ENCODE data around the gene MARCHF10. TPM values are rescaled to one million over a fixed set of nuclear protein-coding genes. Genes with fewer than 3 reads are reported as not detected.

MARCHF10 gene
- total and polyA plus RNA-seq, 2 donors, result 0.14 to 1.1 TPM

GRCh38 chr17:62676231-62676943 is 131.7 kb downstream of the MARCHF10 start:
- WGBS, result 97% methylated on average over 16 of the region's 16 CpGs
- peaks cover 0 to 5% of the 10 kb centered on the region in 2 donors for H3K36me3 ChIP-seq (ENCODE audit: control insufficient read depth in 2 of 2, insufficient read depth in 2 of 2, low read length in 1 of 2)
- H3K27ac ChIP-seq (ENCODE audit: low read depth in 1 of 2, low read length in 1 of 2), result no peak overlapping the region
- H3K9me3 ChIP-seq (ENCODE audit: control insufficient read depth in 2 of 2, insufficient read depth in 1 of 2, low read length in 1 of 2), result peaks cover 0 to 3% of the 10 kb centered on the region in 2 donors
- no peaks in the 10 kb centered on the region for H3K27me3 ChIP-seq (ENCODE audit: control insufficient read depth in 2 of 2, insufficient read depth in 1 of 2, low read length in 1 of 2)
- H3K4me1 ChIP-seq (ENCODE audit: control insufficient read depth in 2 of 2, insufficient read depth in 2 of 2, low read length in 2 of 2), result no peaks in the 10 kb centered on the region
- DNase-seq (ENCODE audit: low read depth in 6 of 9, low spot score in 9 of 9), result no peak
- H3K4me3 ChIP-seq (ENCODE audit: low read length in 2 of 2), result no peak overlapping the region

- no peaks in the 10 kb centered on the region for H3K4me1 ChIP-seq (ENCODE audit: control insufficient read depth in 2 of 2, insufficient read depth in 2 of 2, low read length in 2 of 2)
- 97% methylated on average over 4 of the region's 4 CpGs for WGBS
- H3K9me3 ChIP-seq (ENCODE audit: control insufficient read depth in 2 of 2, insufficient read depth in 1 of 2, low read length in 1 of 2), result peaks cover 0 to 3% of the 10 kb centered on the region in 2 donors
- DNase-seq (ENCODE audit: low read depth in 6 of 9, low spot score in 9 of 9), result no peak
- H3K27ac ChIP-seq (ENCODE audit: low read depth in 1 of 2, low read length in 1 of 2), result no peak overlapping the region
- no peak overlapping the region for H3K4me3 ChIP-seq (ENCODE audit: low read length in 2 of 2)
- H3K36me3 ChIP-seq (ENCODE audit: control insufficient read depth in 2 of 2, insufficient read depth in 2 of 2, low read length in 1 of 2), result peaks cover 0 to under 1% of the 10 kb centered on the region in 2 donors
- no peaks in the 10 kb centered on the region for H3K27me3 ChIP-seq (ENCODE audit: control insufficient read depth in 2 of 2, insufficient read depth in 1 of 2, low read length in 1 of 2)
These were observed 132.4 kb downstream of the MARCHF10 start for GRCh38 chr17:62675701-62676100.

- Histone ChIP-seq H3K27me3 (ENCODE audit: control insufficient read depth in 2 of 2, insufficient read depth in 1 of 2, low read length in 1 of 2) (no peaks in the 10 kb centered on the region), H3K27ac (ENCODE audit: low read depth in 1 of 2, low read length in 1 of 2) (no peak overlapping the region), H3K4me1 (ENCODE audit: control insufficient read depth in 2 of 2, insufficient read depth in 2 of 2, low read length in 2 of 2) (no peaks in the 10 kb centered on the region), H3K4me3 (ENCODE audit: low read length in 2 of 2) (no peak overlapping the region), H3K36me3 (ENCODE audit: control insufficient read depth in 2 of 2, insufficient read depth in 2 of 2, low read length in 1 of 2) (no peaks in the 10 kb centered on the region), H3K9me3 (ENCODE audit: control insufficient read depth in 2 of 2, insufficient read depth in 1 of 2, low read length in 1 of 2) (peaks cover 0 to 3% of the 10 kb centered on the region in 2 donors)
- DNase-seq (ENCODE audit: low read depth in 6 of 9, low spot score in 9 of 9), result no peak
- 95% methylated on average over 12 of the region's 12 CpGs for WGBS
These were observed 132.9 kb downstream of the MARCHF10 start for GRCh38 chr17:62675260-62675659.

- no peaks in the 10 kb centered on the region for H3K4me1 ChIP-seq (ENCODE audit: control insufficient read depth in 2 of 2, insufficient read depth in 2 of 2, low read length in 2 of 2)
- DNase-seq (ENCODE audit: low read depth in 6 of 9, low spot score in 9 of 9), result no peak
- H3K4me3 ChIP-seq (ENCODE audit: low read length in 2 of 2), result no peak overlapping the region
- no peak overlapping the region for H3K27ac ChIP-seq (ENCODE audit: low read depth in 1 of 2, low read length in 1 of 2)
- no peaks in the 10 kb centered on the region for H3K27me3 ChIP-seq (ENCODE audit: control insufficient read depth in 2 of 2, insufficient read depth in 1 of 2, low read length in 1 of 2)
- H3K36me3 ChIP-seq (ENCODE audit: control insufficient read depth in 2 of 2, insufficient read depth in 2 of 2, low read length in 1 of 2), result no peaks in the 10 kb centered on the region
- WGBS, result 98% methylated on average over 3 of the region's 3 CpGs
- no peaks in the 10 kb centered on the region for H3K9me3 ChIP-seq (ENCODE audit: control insufficient read depth in 2 of 2, insufficient read depth in 1 of 2, low read length in 1 of 2)
These were observed 133.3 kb downstream of the MARCHF10 start for GRCh38 chr17:62674841-62675240.

GRCh38 chr17:62674363-62674739 is 133.8 kb downstream of the MARCHF10 start:
- Histone ChIP-seq H3K4me3 (ENCODE audit: low read length in 2 of 2) (no peak overlapping the region), H3K36me3 (ENCODE audit: control insufficient read depth in 2 of 2, insufficient read depth in 2 of 2, low read length in 1 of 2) (no peaks in the 10 kb centered on the region), H3K4me1 (ENCODE audit: control insufficient read depth in 2 of 2, insufficient read depth in 2 of 2, low read length in 2 of 2) (no peaks in the 10 kb centered on the region), H3K27me3 (ENCODE audit: control insufficient read depth in 2 of 2, insufficient read depth in 1 of 2, low read length in 1 of 2) (no peaks in the 10 kb centered on the region), H3K9me3 (ENCODE audit: control insufficient read depth in 2 of 2, insufficient read depth in 1 of 2, low read length in 1 of 2) (no peaks in the 10 kb centered on the region), H3K27ac (ENCODE audit: low read depth in 1 of 2, low read length in 1 of 2) (no peak overlapping the region)
- 87% methylated on average over 6 of the region's 6 CpGs for WGBS
- DNase-seq (ENCODE audit: low read depth in 6 of 9, low spot score in 9 of 9), result no peak

- Histone ChIP-seq H3K4me3 (ENCODE audit: low read length in 2 of 2) (no peak overlapping the region), H3K4me1 (ENCODE audit: control insufficient read depth in 2 of 2, insufficient read depth in 2 of 2, low read length in 2 of 2) (no peaks in the 10 kb centered on the region), H3K9me3 (ENCODE audit: control insufficient read depth in 2 of 2, insufficient read depth in 1 of 2, low read length in 1 of 2) (no peaks in the 10 kb centered on the region), H3K36me3 (ENCODE audit: control insufficient read depth in 2 of 2, insufficient read depth in 2 of 2, low read length in 1 of 2) (no peaks in the 10 kb centered on the region), H3K27ac (ENCODE audit: low read depth in 1 of 2, low read length in 1 of 2) (no peak overlapping the region), H3K27me3 (ENCODE audit: control insufficient read depth in 2 of 2, insufficient read depth in 1 of 2, low read length in 1 of 2) (no peaks in the 10 kb centered on the region)
- no peak for DNase-seq (ENCODE audit: low read depth in 6 of 9, low spot score in 9 of 9)
- WGBS, result 98% methylated on average over 20 of the region's 20 CpGs
These were observed 134.3 kb downstream of the MARCHF10 start for GRCh38 chr17:62673614-62674362.

- WGBS, result 98% methylated on average over 4 of the region's 4 CpGs
- H3K4me1 ChIP-seq (ENCODE audit: control insufficient read depth in 2 of 2, insufficient read depth in 2 of 2, low read length in 2 of 2), result no peaks in the 10 kb centered on the region
- no peaks in the 10 kb centered on the region for H3K27me3 ChIP-seq (ENCODE audit: control insufficient read depth in 2 of 2, insufficient read depth in 1 of 2, low read length in 1 of 2)
- no peaks in the 10 kb centered on the region for H3K36me3 ChIP-seq (ENCODE audit: control insufficient read depth in 2 of 2, insufficient read depth in 2 of 2, low read length in 1 of 2)
- H3K27ac ChIP-seq (ENCODE audit: low read depth in 1 of 2, low read length in 1 of 2), result no peak overlapping the region
- DNase-seq (ENCODE audit: low read depth in 6 of 9, low spot score in 9 of 9), result no peak
- no peak overlapping the region for H3K4me3 ChIP-seq (ENCODE audit: low read length in 2 of 2)
- H3K9me3 ChIP-seq (ENCODE audit: control insufficient read depth in 2 of 2, insufficient read depth in 1 of 2, low read length in 1 of 2), result no peaks in the 10 kb centered on the region
These were observed 135.2 kb downstream of the MARCHF10 start for GRCh38 chr17:62672957-62673356.

GRCh38 chr17:62671553-62671952 is 136.6 kb downstream of the MARCHF10 start:
- H3K9me3 ChIP-seq (ENCODE audit: control insufficient read depth in 2 of 2, insufficient read depth in 1 of 2, low read length in 1 of 2), result no peaks in the 10 kb centered on the region
- H3K27ac ChIP-seq (ENCODE audit: low read depth in 1 of 2, low read length in 1 of 2), result no peak overlapping the region
- H3K4me1 ChIP-seq (ENCODE audit: control insufficient read depth in 2 of 2, insufficient read depth in 2 of 2, low read length in 2 of 2), result peaks cover 0 to 2% of the 10 kb centered on the region in 2 donors
- no peak for DNase-seq (ENCODE audit: low read depth in 6 of 9, low spot score in 9 of 9)
- no peaks in the 10 kb centered on the region for H3K36me3 ChIP-seq (ENCODE audit: control insufficient read depth in 2 of 2, insufficient read depth in 2 of 2, low read length in 1 of 2)
- H3K27me3 ChIP-seq (ENCODE audit: control insufficient read depth in 2 of 2, insufficient read depth in 1 of 2, low read length in 1 of 2), result no peaks in the 10 kb centered on the region
- 92% methylated on average over 14 of the region's 14 CpGs for WGBS
- no peak overlapping the region for H3K4me3 ChIP-seq (ENCODE audit: low read length in 2 of 2)

GRCh38 chr17:62670202-62670821 is 137.8 kb downstream of the MARCHF10 start:
- DNase-seq (ENCODE audit: low read depth in 6 of 9, low spot score in 9 of 9), result peak in 1 of 9 donors; percentile 8

More at GRCh38 chr17:62670202-62670821, 137.8 kb downstream of the MARCHF10 start:
- Histone ChIP-seq H3K36me3 (ENCODE audit: control insufficient read depth in 2 of 2, insufficient read depth in 2 of 2, low read length in 1 of 2) (no peaks in the 10 kb centered on the region), H3K27me3 (ENCODE audit: control insufficient read depth in 2 of 2, insufficient read depth in 1 of 2, low read length in 1 of 2) (no peaks in the 10 kb centered on the region), H3K4me3 (ENCODE audit: low read length in 2 of 2) (no peak overlapping the region), H3K9me3 (ENCODE audit: control insufficient read depth in 2 of 2, insufficient read depth in 1 of 2, low read length in 1 of 2) (no peaks in the 10 kb centered on the region), H3K4me1 (ENCODE audit: control insufficient read depth in 2 of 2, insufficient read depth in 2 of 2, low read length in 2 of 2) (peaks cover 0 to 2% of the 10 kb centered on the region in 2 donors), H3K27ac (ENCODE audit: low read depth in 1 of 2, low read length in 1 of 2) (no peak overlapping the region)
- 94% methylated on average over 24 of the region's 24 CpGs for WGBS

Measured in thymus (tissue), 11 donors.